Gastrocnemius medialis (tissue), 4 donors: ENCODE measurements around the gene SLC12A4. TPM values are rescaled to one million over a fixed set of nuclear protein-coding genes. Genes with fewer than 3 reads are reported as not detected.

ENCODE experiments used
- ATAC-seq, 2 donors: fragments of 150-250 bp; one replicate each; pipeline ENCODE4 v1.9.1; 2016
- DNase-seq, 2 donors: peaks; one replicate each; pipeline ENCODE4 v3.0.0-alpha.2; 2019
- H3K27ac ChIP-seq, 4 donors: fragments of 200-600 bp; sonication (generic); 1 replicate in 1 of 4; 2 replicates in 3 of 4; pipeline ENCODE4 v1.5.1; 2016 to 2018; ENCODE audit warnings: mild to moderate bottlenecking in 2 of 4, moderate library complexity in 1 of 4
- H3K27me3 ChIP-seq, 3 donors: fragments of 200-600 bp; sonication (generic) in 2 of 3; 1 replicate in 1 of 3; 2 replicates in 2 of 3; pipeline versions ENCODE4 v1.5.1 to v1.6.0; 2016 to 2019; ENCODE audit warnings: mild to moderate bottlenecking in 1 of 3, moderate library complexity in 1 of 3
- H3K36me3 ChIP-seq, 2 donors: fragments of 200-600 bp; sonication (generic) in 1 of 2; one replicate each; pipeline ENCODE4 v1.5.1; 2017 to 2018
- H3K4me1 ChIP-seq, 2 donors: fragments of 200-600 bp; sonication (generic) in 1 of 2; one replicate each; pipeline ENCODE4 v1.5.1; 2016 to 2017; ENCODE audit warnings: mild to moderate bottlenecking in 2 of 2
- H3K4me3 ChIP-seq, 4 donors: fragments of 200-600 bp; sonication (generic) in 3 of 4; 1 replicate in 1 of 4; 2 replicates in 3 of 4; pipeline ENCODE4 v1.5.1; 2016 to 2019; ENCODE audit warnings: mild to moderate bottlenecking in 2 of 4
- H3K9me3 ChIP-seq, 3 donors: fragments of 200-600 bp; sonication (generic) in 2 of 3; 1 replicate in 1 of 3; 2 replicates in 2 of 3; pipeline ENCODE4 v1.5.1; 2016 to 2019
- CTCF ChIP-seq, 5 experiments: fragments of 450-650 bp in 3 of 5; fragments of 200-600 bp in 2 of 5; sonication (generic) in 2 of 5; IDR thresholded peaks in 4 of 5; conservative IDR thresholded peaks in 1 of 5; 1 replicate in 4 of 5; 2 replicates in 1 of 5; pipeline ENCODE4 v1.5.1; 2016 to 2019; ENCODE audit warnings: antibody characterized with exemption in 5 of 5, mild to moderate bottlenecking in 3 of 5, moderate library complexity in 3 of 5
- POLR2A ChIP-seq, 2 donors: fragments of 450-650 bp; IDR thresholded peaks; one replicate each; pipeline ENCODE4 v1.6.1; 2017; ENCODE audit warnings: antibody characterized with exemption in 2 of 2, mild to moderate bottlenecking in 2 of 2, moderate library complexity in 2 of 2
- in situ Hi-C, 4 donors: fragments of 200-750 bp; cut with MboI; loops; one replicate each; pipeline versions ENCODE4 v1.15.0 to v1.8.0; 2017; ENCODE audit warnings: low sequenced_read_pairs in 4 of 4
- intact Hi-C: fragments of 100-400 bp; cut with DNase I; formaldehyde crosslinking; loops from one replicate; pipeline ENCODE4 v1.15.1; 2023; ENCODE audit warnings: low total_unique reads
- total RNA-seq, 4 donors: library from RNA; depleted of rRNA; stranded (reverse); fragments of >200 nt; gene quantifications; one replicate each; pipeline versions ENCODE4 v1.1.0 to v1.2.3, GENCODE V29; 2016

Gene SLC12A4
- total RNA-seq, 4 donors from 2014 or later = 10.4 to 30.8 (median 15.8) TPM

GRCh38 chr16:67933805-67934204 lies 34.6 kb downstream of the SLC12A4 start:
- H3K9me3 ChIP-seq = no peaks in the 10 kb centered on the region
- TF ChIP-seq POLR2A (IDR thresholded peaks at IDR 0.05) (no peak), CTCF (IDR thresholded peaks at IDR 0.05 in 4 of 5, conservative IDR thresholded peaks at IDR 0.05 in 1 of 5) (no peak)
- H3K4me3 ChIP-seq = no peak overlapping the region
- in situ Hi-C loops = loop anchor here in 1 of 4 donors (10.0 kb wide), 1 partner anchor 49 kb away; the partner anchor contains the start of gene NRN1L
- intact Hi-C loops = loop anchor here (2.0 to 10.0 kb wide), 2 partner anchors 55 to 379 kb away; no protein-coding TSS in a partner anchor
- H3K36me3 ChIP-seq = no peaks in the 10 kb centered on the region
- H3K27ac ChIP-seq = peak overlapping the region in 1 of 4 donors; percentile 95
- H3K4me1 ChIP-seq = peaks cover 22 to 25% of the 10 kb centered on the region in 2 donors
- H3K27me3 ChIP-seq = no peaks in the 10 kb centered on the region
- no peak for ATAC-seq
- DNase-seq = no peak

- H3K9me3 ChIP-seq = no peaks in the 10 kb centered on the region
- no peak overlapping the region for H3K4me3 ChIP-seq
- H3K36me3 ChIP-seq = peaks cover 0 to 6% of the 10 kb centered on the region in 2 donors
- no peak for ATAC-seq
- TF ChIP-seq CTCF (IDR thresholded peaks at IDR 0.05 in 4 of 5, conservative IDR thresholded peaks at IDR 0.05 in 1 of 5) (no peak), POLR2A (IDR thresholded peaks at IDR 0.05) (no peak)
- peaks cover 22 to 27% of the 10 kb centered on the region in 2 donors for H3K4me1 ChIP-seq
- H3K27ac ChIP-seq = no peak overlapping the region
- no peaks in the 10 kb centered on the region for H3K27me3 ChIP-seq
- no peak for DNase-seq
- in situ Hi-C loops = loop anchor here in 1 of 4 donors (10.0 kb wide), 1 partner anchor 48 kb away; the partner anchor contains the start of gene NRN1L
- intact Hi-C loops = loop anchor here (10.0 kb wide), 1 partner anchor 378 kb away; no protein-coding TSS in a partner anchor
Measured at GRCh38 chr16:67932462-67932840, 36.0 kb downstream of the SLC12A4 start.

- Histone ChIP-seq H3K36me3 (peaks cover 0 to 10% of the 10 kb centered on the region in 2 donors), H3K27me3 (no peaks in the 10 kb centered on the region), H3K9me3 (no peaks in the 10 kb centered on the region), H3K4me1 (peaks cover 17 to 24% of the 10 kb centered on the region in 2 donors), H3K4me3 (no peak within 1 kb of the TSS), H3K27ac (no peak within 1 kb of the TSS)
- intact Hi-C loops (loop anchor here (10.0 kb wide), 1 partner anchor 377 kb away; no protein-coding TSS in a partner anchor), in situ Hi-C loops (loop anchor here in 1 of 4 donors (10.0 kb wide), 1 partner anchor 47 kb away; the partner anchor contains the start of gene NRN1L)
- no peak for ATAC-seq
- no peak for DNase-seq
- TF ChIP-seq CTCF (IDR thresholded peaks at IDR 0.05 in 4 of 5, conservative IDR thresholded peaks at IDR 0.05 in 1 of 5) = no peak
- no peak for TF ChIP-seq POLR2A (IDR thresholded peaks at IDR 0.05)
Measured at GRCh38 chr16:67931712-67932461, 36.5 kb downstream of the SLC12A4 start, which contains the start of gene CTRL. Gene CTRL (minus strand): TSS chr16:67931862. CDS start chr16:67931852, 10 bp downstream.

- in situ Hi-C loops = loop anchor here in 1 of 4 donors (10.0 kb wide), 1 partner anchor 46 kb away; the partner anchor contains the start of gene NRN1L
- H3K9me3 ChIP-seq = no peaks in the 10 kb centered on the region
- no peak for ATAC-seq
- no peak overlapping the region for H3K27ac ChIP-seq
- H3K27me3 ChIP-seq = no peaks in the 10 kb centered on the region
- peaks cover 0 to 10% of the 10 kb centered on the region in 2 donors for H3K36me3 ChIP-seq
- H3K4me3 ChIP-seq = no peak overlapping the region
- H3K4me1 ChIP-seq = peaks cover 25 to 31% of the 10 kb centered on the region in 2 donors
- DNase-seq = peak in 1 of 2 donors; percentile 14
- intact Hi-C loops = loop anchor here (10.0 kb wide), 1 partner anchor 376 kb away; no protein-coding TSS in a partner anchor
- TF ChIP-seq CTCF (IDR thresholded peaks at IDR 0.05 in 4 of 5, conservative IDR thresholded peaks at IDR 0.05 in 1 of 5) (no peak), POLR2A (IDR thresholded peaks at IDR 0.05) (no peak)
Measured at GRCh38 chr16:67930678-67931211, 37.7 kb downstream of the SLC12A4 start.
